ENCODE data around the gene CYLD. TPM values are rescaled to one million over a fixed set of nuclear protein-coding genes. Genes with fewer than 3 reads are reported as not detected.

CYLD gene
- total RNA-seq, 1 experiment from 2014 or later: 12.5 TPM

- Histone ChIP-seq H4K8ac (replicated peaks; ENCODE audit: insufficient read length, low read depth, low read length) (no peak overlapping the region), H3K4me1 (ENCODE audit: insufficient read depth, low read length) (no peaks in the 10 kb centered on the region), H3K4me2 (ENCODE audit: insufficient read depth, insufficient read length, low read length) (no peak overlapping the region), H3K79me1 (ENCODE audit: insufficient read depth, low read depth, low read length, poor library complexity, severe bottlenecking) (no peaks in the 10 kb centered on the region), H3K4ac (ENCODE audit: low read depth, low read length) (no peak overlapping the region), H3T11ph (ENCODE audit: low read length) (no peak overlapping the region), H3K27me3 (ENCODE audit: insufficient read depth, low read length) (no peaks in the 10 kb centered on the region), H2BK5ac (ENCODE audit: insufficient read length, low read length) (no peak overlapping the region), H3K27ac (ENCODE audit: insufficient read length, low read depth, low read length) (no peak overlapping the region), H2AFZ (ENCODE audit: low read length) (no peak overlapping the region), H3K56ac (ENCODE audit: insufficient read length, low read depth, low read length) (no peak overlapping the region), H3K23me2 (ENCODE audit: insufficient read length, low read depth, low read length, poor library complexity, severe bottlenecking) (no peaks in the 10 kb centered on the region), H4K20me1 (ENCODE audit: control insufficient read depth, insufficient read depth, insufficient read length) (no peaks in the 10 kb centered on the region), H4K5ac (ENCODE audit: insufficient read length, low read depth, low read length) (no peak overlapping the region), H4K91ac (ENCODE audit: insufficient read length, low read depth, low read length) (no peak overlapping the region), H2BK120ac (ENCODE audit: low read depth, low read length, poor library complexity, severe bottlenecking) (no peak overlapping the region), H2AK5ac (ENCODE audit: insufficient read length, low read length) (no peak overlapping the region), H3K23ac (ENCODE audit: insufficient read length, low read depth, low read length) (no peak overlapping the region), H2BK20ac (ENCODE audit: low read depth, low read length, poor library complexity, severe bottlenecking) (no peak overlapping the region), H2BK15ac (ENCODE audit: low read depth, low read length) (no peak overlapping the region), H3K9ac (ENCODE audit: extremely low read depth, insufficient read length, low read length) (no peak overlapping the region), H3K18ac (ENCODE audit: insufficient read length, low read depth, low read length) (no peak overlapping the region), H3K79me2 (ENCODE audit: insufficient read depth, low read length) (no peaks in the 10 kb centered on the region), H3K9me3 (ENCODE audit: control insufficient read depth, low read depth, low read length) (no peaks in the 10 kb centered on the region), H2BK12ac (ENCODE audit: insufficient read length, low read depth, low read length) (no peak overlapping the region), H3K14ac (ENCODE audit: insufficient read depth, low read length) (no peak overlapping the region)
- no peaks in the 10 kb centered on the region; the same call in 1 of the 2 replicates for H3K27me3 Mint-ChIP-seq (ENCODE audit: low read depth)
- peaks cover 2 to 4% of the 10 kb centered on the region in 2 experiments; a peak in 1 of 4 replicates for H3K4me1 Mint-ChIP-seq
- no peak overlapping the region; a peak in 1 of 5 replicates for H3K4me3 Mint-ChIP-seq
- no peak overlapping the region for H3K27ac Mint-ChIP-seq
- no peak for DNase-seq
- TF ChIP-seq, protein P1, sequence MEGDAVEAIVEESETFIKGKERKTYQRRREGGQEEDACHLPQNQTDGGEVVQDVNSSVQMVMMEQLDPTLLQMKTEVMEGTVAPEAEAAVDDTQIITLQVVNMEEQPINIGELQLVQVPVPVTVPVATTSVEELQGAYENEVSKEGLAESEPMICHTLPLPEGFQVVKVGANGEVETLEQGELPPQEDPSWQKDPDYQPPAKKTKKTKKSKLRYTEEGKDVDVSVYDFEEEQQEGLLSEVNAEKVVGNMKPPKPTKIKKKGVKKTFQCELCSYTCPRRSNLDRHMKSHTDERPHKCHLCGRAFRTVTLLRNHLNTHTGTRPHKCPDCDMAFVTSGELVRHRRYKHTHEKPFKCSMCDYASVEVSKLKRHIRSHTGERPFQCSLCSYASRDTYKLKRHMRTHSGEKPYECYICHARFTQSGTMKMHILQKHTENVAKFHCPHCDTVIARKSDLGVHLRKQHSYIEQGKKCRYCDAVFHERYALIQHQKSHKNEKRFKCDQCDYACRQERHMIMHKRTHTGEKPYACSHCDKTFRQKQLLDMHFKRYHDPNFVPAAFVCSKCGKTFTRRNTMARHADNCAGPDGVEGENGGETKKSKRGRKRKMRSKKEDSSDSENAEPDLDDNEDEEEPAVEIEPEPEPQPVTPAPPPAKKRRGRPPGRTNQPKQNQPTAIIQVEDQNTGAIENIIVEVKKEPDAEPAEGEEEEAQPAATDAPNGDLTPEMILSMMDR (conservative IDR thresholded peaks at IDR 0.05): no peak
- no peaks in the 10 kb centered on the region for H3K9me3 Mint-ChIP-seq
- no CpG with 5 or more reads among the region's 25 CpGs for WGBS (ENCODE audit: extremely low coverage, insufficient read length, low lambda C conversion rate)
- no peaks in the 10 kb centered on the region for H3K36me3 Mint-ChIP-seq (ENCODE audit: insufficient read depth in 1 of 3, low read depth in 3 of 3)
Measured at GRCh38 chr16:50711862-50712559, 29.9 kb upstream of the CYLD start.

Measured in H9 (cell line).